HEK293 (cell line): Measurements from ENCODE around the gene LIMK2.

ENCODE experiments used
- EGR2 ChIP-seq: fragments of 450-650 bp; formaldehyde crosslinking; IDR thresholded peaks from 2 replicates; pipeline ENCODE4 v1.5.1; 2016; ENCODE audit warnings: low read depth, missing biosample characterization, missing genetic modification characterization
- HIC1 ChIP-seq: fragments of 450-650 bp; formaldehyde crosslinking; IDR thresholded peaks from 2 replicates; pipeline ENCODE4 v1.5.1; 2016; ENCODE audit warnings: missing biosample characterization, missing genetic modification characterization
- HOXC10 ChIP-seq: sonication (generic); formaldehyde crosslinking; IDR thresholded peaks from 2 replicates; pipeline ENCODE4 v1.8.1; 2023; ENCODE audit warnings: mild to moderate bottlenecking, missing genetic modification reagents
- HOXD13 ChIP-seq: sonication (generic); formaldehyde crosslinking; IDR thresholded peaks from 2 replicates; pipeline ENCODE4 v1.8.0; 2022; ENCODE audit warnings: missing genetic modification reagents, borderline replicate concordance
- PRDM10 ChIP-seq: fragments of 450-650 bp; formaldehyde crosslinking; IDR thresholded peaks from 2 replicates; pipeline ENCODE4 v1.5.1; 2016; ENCODE audit warnings: missing biosample characterization, missing genetic modification characterization
- PRDM4 ChIP-seq: fragments of 450-650 bp; formaldehyde crosslinking; IDR thresholded peaks from 2 replicates; pipeline ENCODE4 v1.5.1; 2017; ENCODE audit warnings: missing biosample characterization, missing genetic modification characterization
- PRDM6 ChIP-seq: fragments of 450-650 bp; formaldehyde crosslinking; IDR thresholded peaks from 2 replicates; pipeline ENCODE4 v1.5.1; 2017; ENCODE audit warnings: missing biosample characterization, missing genetic modification characterization
- YY1 ChIP-seq: fragments of 450-650 bp; formaldehyde crosslinking; IDR thresholded peaks from 2 replicates; pipeline ENCODE4 v1.5.1; 2018; ENCODE audit warnings: missing biosample characterization, missing genetic modification characterization
- ZBTB11 ChIP-seq: fragments of 450-650 bp; formaldehyde crosslinking; conservative IDR thresholded peaks from 2 replicates; pipeline ENCODE4 v1.5.1; 2016; ENCODE audit warnings: low read depth, missing biosample characterization, missing genetic modification characterization
- ZNF16 ChIP-seq: fragments of 450-650 bp; formaldehyde crosslinking; IDR thresholded peaks from 2 replicates; pipeline ENCODE4 v1.5.1; 2016; ENCODE audit warnings: low read depth, missing biosample characterization, missing genetic modification characterization
- ZNF19 ChIP-seq: fragments of 450-650 bp; formaldehyde crosslinking; IDR thresholded peaks from 2 replicates; pipeline ENCODE4; 2016; ENCODE audit warnings: missing biosample characterization, missing genetic modification characterization, low read depth
- ZNF311 ChIP-seq: fragments of 450-650 bp; formaldehyde crosslinking; IDR thresholded peaks from 2 replicates; pipeline ENCODE4 v1.5.1; 2017; ENCODE audit warnings: missing biosample characterization, missing genetic modification characterization, borderline replicate concordance
- ZNF488 ChIP-seq: fragments of 450-650 bp; formaldehyde crosslinking; IDR thresholded peaks from 2 replicates; pipeline ENCODE4 v1.5.1; 2016; ENCODE audit warnings: missing biosample characterization, missing genetic modification characterization
- ZNF513 ChIP-seq: fragments of 450-650 bp; IDR thresholded peaks from 2 replicates; pipeline ENCODE4 v1.5.1; 2018; ENCODE audit warnings: missing biosample characterization, missing genetic modification characterization
- ZNF514 ChIP-seq: fragments of 450-650 bp; formaldehyde crosslinking; IDR thresholded peaks from 2 replicates; pipeline ENCODE4 v1.5.1; 2016; ENCODE audit warnings: missing biosample characterization, missing genetic modification characterization
- ZNF555 ChIP-seq: fragments of 450-650 bp; formaldehyde crosslinking; conservative IDR thresholded peaks from 2 replicates; pipeline ENCODE4 v1.5.1; 2017; ENCODE audit warnings: missing biosample characterization, mild to moderate bottlenecking, missing genetic modification characterization, inconsistent platforms
- ZNF580 ChIP-seq: fragments of 450-650 bp; formaldehyde crosslinking; IDR thresholded peaks from 2 replicates; pipeline ENCODE4 v1.5.1; 2016; ENCODE audit warnings: missing biosample characterization, missing genetic modification characterization
- ZNF623 ChIP-seq: fragments of 450-650 bp; formaldehyde crosslinking; IDR thresholded peaks from 2 replicates; pipeline ENCODE4 v1.5.1; 2016; ENCODE audit warnings: missing biosample characterization, missing genetic modification characterization
- ZNF624 ChIP-seq: fragments of 450-650 bp; formaldehyde crosslinking; IDR thresholded peaks from 2 replicates; pipeline ENCODE4 v1.5.1; 2017; ENCODE audit warnings: missing biosample characterization, missing genetic modification characterization
- ZNF639 ChIP-seq: fragments of 450-650 bp; formaldehyde crosslinking; IDR thresholded peaks from 2 replicates; pipeline ENCODE4 v1.5.1; 2016; ENCODE audit warnings: missing biosample characterization, missing genetic modification characterization
- ZNF791 ChIP-seq: fragments of 450-650 bp; formaldehyde crosslinking; IDR thresholded peaks from 2 replicates; pipeline ENCODE4 v1.5.1; 2016; ENCODE audit warnings: missing biosample characterization, missing genetic modification characterization
- ZSCAN23 ChIP-seq: fragments of 450-650 bp; formaldehyde crosslinking; IDR thresholded peaks from 2 replicates; pipeline ENCODE4 v1.5.1; 2016; ENCODE audit warnings: missing biosample characterization, missing genetic modification characterization

Gene LIMK2

GRCh38 chr22:31170971-31171370 lies 41.1 kb upstream of the LIMK2 start (continued):
- TF ChIP-seq ZNF623 (tag by site-specific recombination) (peak; percentile 45), ZNF580 (tag by site-specific recombination) (no peak), ZNF513 (no peak), ZNF514 (tag by site-specific recombination) (no peak), ZNF311 (tag by site-specific recombination) (no peak), HIC1 (no peak), ZBTB11 (0 out of 2 replicates have a peak, but pooled peaks have one; percentile 24), YY1 (tag by site-specific recombination) (no peak), ZNF624 (tag by site-specific recombination) (no peak), ZSCAN23 (tag by site-specific recombination) (no peak), ZNF488 (tag by site-specific recombination) (no peak), HOXD13 (no peak), PRDM4 (tag by site-specific recombination) (no peak), HOXC10 (CRISPR knock-in tag) (no peak), ZNF555 (tag by site-specific recombination) (peak; percentile 42), EGR2 (tag by site-specific recombination) (no peak), ZNF639 (no peak), PRDM6 (no peak), ZNF16 (tag by site-specific recombination) (no peak), ZNF19 (no peak), PRDM10 (tag by site-specific recombination) (0 out of 2 replicates have a peak, but pooled peaks have one; percentile 13), ZNF791 (tag by site-specific recombination) (no peak)
